T-helper 17 cell (primary cell): ENCODE results near the gene TFEB. TPM values are rescaled to one million over a fixed set of nuclear protein-coding genes. Genes with fewer than 3 reads are reported as not detected.

ENCODE experiments used
- ATAC-seq: fragments of 150-1000 bp; cut with Tn5 transposase; 2 replicates; pipeline ENCODE4 v1.10.0; 2021; ENCODE audit warnings: mild to moderate bottlenecking, moderate library complexity
- DNase-seq, 3 donors: peaks; one replicate each; pipeline versions ENCODE4 v3.0.0 to v3.0.0-alpha.2; 2020 to 2021
- H3K9me3 ChIP-seq: one replicate; pipeline ENCODE4 v1.7.0; 2013; ENCODE audit warnings: low read length, mild to moderate bottlenecking; ENCODE audit not compliant: control insufficient read depth, poor library complexity, severe bottlenecking
- H3K27ac Mint-ChIP-seq: one replicate; pipeline ENCODE4 v1.8.0; 2022; ENCODE audit warnings: mild to moderate bottlenecking, moderate library complexity, mixed read lengths
- H3K27me3 Mint-ChIP-seq: one replicate; pipeline ENCODE4 v1.8.0; 2022; ENCODE audit warnings: mixed read lengths
- H3K36me3 Mint-ChIP-seq: one replicate; pipeline ENCODE4 v1.8.0; 2022; ENCODE audit warnings: low read depth, mixed read lengths
- H3K4me1 Mint-ChIP-seq: one replicate; pipeline ENCODE4 v1.8.0; 2022; ENCODE audit warnings: mild to moderate bottlenecking, mixed read lengths
- H3K4me3 Mint-ChIP-seq: one replicate; pipeline ENCODE4 v1.8.0; 2022; ENCODE audit warnings: mild to moderate bottlenecking, moderate library complexity, mixed read lengths
- total RNA-seq, 4 donors: library from RNA in 2 of 4; stranded (reverse) in 2 of 4; gene quantifications; one replicate each; pipeline ENCODE4 v1.2.3 and lab custom pipeline; 2022 to 2026

Gene TFEB
- total RNA-seq, 2 donors from 2014 or later: 17.6 to 18.9 TPM

DNA sequence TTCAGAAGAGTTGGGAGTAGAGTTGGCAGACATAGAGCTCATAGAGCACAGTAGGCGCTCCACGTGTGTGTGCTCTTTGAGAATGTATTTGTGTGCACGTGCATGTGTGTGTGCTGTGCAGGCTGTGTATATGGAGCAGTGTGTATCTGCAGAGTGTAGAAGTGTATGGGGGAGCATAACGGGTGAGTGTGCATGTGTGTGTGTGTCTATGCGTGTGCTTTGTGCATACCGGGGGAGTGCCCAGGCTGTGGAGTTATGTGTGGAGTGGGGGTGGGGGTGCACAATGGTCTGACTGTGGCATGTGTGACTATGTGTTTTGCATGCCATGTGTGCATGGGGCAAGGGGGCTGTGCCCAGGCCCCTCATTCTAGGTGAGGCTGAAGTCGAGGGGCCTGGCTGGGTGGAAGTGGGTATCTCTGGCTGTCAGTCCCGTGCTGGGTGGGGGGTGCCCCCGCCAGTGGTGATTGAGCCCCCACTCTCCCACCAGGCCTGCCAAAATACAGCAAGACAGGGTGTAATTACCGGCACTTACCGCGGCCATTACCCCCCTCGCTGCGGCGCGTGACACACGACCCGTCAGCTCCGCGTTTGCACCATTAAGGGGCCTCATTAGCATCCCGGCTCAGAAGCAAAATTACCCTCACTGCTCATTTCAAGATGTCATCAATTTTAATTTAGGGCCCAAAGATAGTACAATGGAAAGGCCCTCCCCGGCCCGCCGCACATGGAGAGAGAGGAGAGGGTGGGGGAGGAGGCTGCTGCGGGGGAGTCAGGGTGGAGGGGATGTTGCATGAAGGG is 58.1 kb downstream of the TFEB start:
- peaks cover 6% of the 10 kb centered on the region for H3K4me1 Mint-ChIP-seq
- DNase-seq (no peak), ATAC-seq (no peak)
- H3K27ac Mint-ChIP-seq: no peak overlapping the region
- no peaks in the 10 kb centered on the region for H3K9me3 ChIP-seq
- H3K27me3 Mint-ChIP-seq: peaks cover 45% of the 10 kb centered on the region
- H3K36me3 Mint-ChIP-seq: peaks cover 4% of the 10 kb centered on the region
- no peak overlapping the region for H3K4me3 Mint-ChIP-seq

DNA sequence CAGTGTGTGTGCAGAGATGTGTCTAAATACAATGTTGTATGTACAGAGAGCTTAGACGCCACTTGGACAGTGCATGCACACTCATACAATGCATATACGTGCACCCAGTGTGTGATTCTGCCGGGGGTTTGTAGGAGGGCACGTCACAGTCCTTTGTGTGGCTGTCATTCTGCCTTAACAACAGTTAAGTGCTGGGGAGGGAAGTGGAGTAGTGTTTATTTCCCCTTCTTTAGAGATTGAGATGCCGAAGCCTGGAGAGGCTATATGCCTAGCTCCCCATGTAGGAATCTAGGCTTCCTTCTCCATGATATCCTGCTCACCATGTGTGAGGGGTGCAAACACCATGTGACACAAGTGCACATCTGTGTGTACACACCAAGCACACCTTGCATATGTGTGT is 59.0 kb downstream of the TFEB start:
- Mint-ChIP-seq H3K4me1 (peaks cover 6% of the 10 kb centered on the region), H3K4me3 (no peak overlapping the region), H3K27me3 (peaks cover 53% of the 10 kb centered on the region), H3K27ac (no peak overlapping the region), H3K36me3 (peaks cover 6% of the 10 kb centered on the region)
- no peaks in the 10 kb centered on the region for H3K9me3 ChIP-seq
- no peak for ATAC-seq
- DNase-seq: no peak

DNA sequence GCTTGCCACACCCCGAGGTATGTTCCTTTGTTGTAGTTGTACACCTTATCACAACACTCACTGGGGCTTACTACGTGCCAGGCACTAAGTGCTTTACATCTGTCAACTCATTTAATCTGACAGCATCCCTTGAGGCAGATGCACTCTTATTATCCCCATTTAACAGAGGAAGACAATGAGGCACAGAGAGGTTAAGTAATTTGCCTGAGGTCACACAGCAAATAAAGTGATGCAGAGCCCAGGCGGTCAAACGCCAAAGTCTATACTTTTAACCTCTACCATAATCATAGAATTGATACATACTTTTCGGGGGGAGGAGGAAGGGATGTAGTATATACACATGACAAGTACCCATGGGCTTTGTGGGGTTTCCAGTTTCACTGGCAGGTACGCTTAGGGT is 59.4 kb downstream of the TFEB start:
- peaks cover 56% of the 10 kb centered on the region for H3K27me3 Mint-ChIP-seq
- no peaks in the 10 kb centered on the region for H3K9me3 ChIP-seq
- H3K27ac Mint-ChIP-seq: no peak overlapping the region
- ATAC-seq (no peak), DNase-seq (no peak)
- peaks cover 6% of the 10 kb centered on the region for H3K36me3 Mint-ChIP-seq
- H3K4me3 Mint-ChIP-seq: no peak overlapping the region
- H3K4me1 Mint-ChIP-seq: peaks cover 6% of the 10 kb centered on the region

DNA sequence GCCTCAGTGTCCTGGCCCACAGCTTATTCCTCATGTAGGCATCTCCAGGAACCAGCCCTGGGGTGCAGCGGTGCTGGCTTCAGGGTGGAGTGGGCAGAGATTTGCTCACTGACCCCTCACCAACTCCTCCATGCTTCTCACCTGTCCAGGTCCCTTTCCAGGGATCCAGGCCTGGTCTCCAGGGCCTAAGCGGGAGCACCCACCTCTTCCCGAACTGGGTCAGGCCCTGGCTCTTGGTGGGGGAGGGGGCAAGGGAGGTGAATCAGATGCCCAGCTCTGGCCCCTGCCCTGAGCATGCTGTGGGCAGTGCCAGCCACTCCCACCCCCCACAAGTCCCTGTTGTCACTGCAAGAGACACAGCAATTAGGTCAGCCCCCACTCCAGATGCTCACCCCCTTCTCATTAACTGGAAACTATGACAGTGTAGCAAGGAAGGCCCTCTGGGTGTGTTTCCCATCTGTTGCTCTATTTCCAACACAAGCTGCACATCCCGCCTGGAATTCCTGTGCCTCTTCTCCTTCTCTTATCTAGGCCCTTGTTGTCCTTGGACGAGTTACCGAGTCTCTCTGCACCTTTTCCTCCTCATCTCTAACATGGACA is 60.1 kb downstream of the TFEB start:
- Mint-ChIP-seq H3K4me3 (no peak overlapping the region), H3K4me1 (peaks cover 6% of the 10 kb centered on the region), H3K27me3 (peaks cover 63% of the 10 kb centered on the region), H3K36me3 (peaks cover 6% of the 10 kb centered on the region), H3K27ac (no peak overlapping the region)
- no peaks in the 10 kb centered on the region for H3K9me3 ChIP-seq
- ATAC-seq (no peak), DNase-seq (no peak)

DNA sequence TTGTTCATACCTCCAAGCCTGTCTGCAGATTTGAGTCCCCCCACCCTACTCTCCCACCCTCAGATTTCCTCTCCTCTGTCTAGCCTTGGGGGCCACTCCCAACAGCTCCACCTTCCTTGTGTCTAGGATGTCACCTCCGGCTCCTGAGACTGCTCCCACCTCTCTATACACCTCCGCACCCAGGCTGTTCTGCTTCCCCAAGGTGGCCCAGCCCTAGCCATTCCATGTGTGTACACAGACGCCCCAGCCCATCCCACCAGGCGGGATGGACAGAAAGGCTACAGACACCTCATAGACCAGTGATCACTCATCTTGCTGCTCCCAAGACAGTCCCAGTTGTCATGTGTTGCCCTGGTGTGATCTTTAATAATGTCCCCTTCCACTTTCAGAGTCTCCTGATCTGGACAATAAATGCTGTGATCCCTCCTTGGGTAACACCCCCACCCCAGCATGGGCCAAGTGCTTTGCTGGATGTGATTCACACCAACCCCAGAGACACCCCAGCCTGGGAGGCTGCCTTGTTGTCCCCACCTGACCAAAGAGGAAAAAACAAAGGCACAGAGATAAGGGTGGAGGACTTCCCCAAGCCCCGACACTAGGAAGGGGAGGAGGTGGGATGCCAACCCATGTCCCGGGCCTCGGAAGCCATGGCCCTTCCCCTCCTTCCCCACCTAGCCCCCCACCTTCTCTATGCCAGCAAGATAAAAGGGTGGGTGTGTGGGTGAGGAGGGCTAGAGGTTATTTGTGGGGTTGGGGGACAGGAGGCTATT is 61.0 kb downstream of the TFEB start:
- Mint-ChIP-seq H3K27ac (no peak overlapping the region), H3K4me1 (peaks cover 6% of the 10 kb centered on the region), H3K27me3 (peaks cover 64% of the 10 kb centered on the region), H3K4me3 (no peak overlapping the region), H3K36me3 (peaks cover 6% of the 10 kb centered on the region)
- H3K9me3 ChIP-seq: no peaks in the 10 kb centered on the region
- ATAC-seq (no peak), DNase-seq (no peak)

DNA sequence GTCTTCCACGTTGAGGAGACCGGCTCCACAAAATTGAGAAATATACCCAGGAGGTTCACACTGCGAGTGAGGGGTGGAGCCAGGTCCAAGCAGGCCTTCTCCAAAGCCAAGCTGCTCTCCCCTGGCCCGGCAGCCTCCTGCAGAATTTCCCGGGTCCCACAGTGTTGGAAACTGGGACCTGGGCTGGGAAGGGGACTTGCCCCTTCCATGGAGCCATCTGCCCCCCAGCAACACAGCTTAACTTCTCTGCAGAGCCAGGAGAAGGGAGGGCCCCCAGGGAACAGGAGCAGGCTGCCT is 61.8 kb downstream of the TFEB start:
- Mint-ChIP-seq H3K4me3 (no peak overlapping the region), H3K27me3 (peaks cover 64% of the 10 kb centered on the region), H3K36me3 (peaks cover 6% of the 10 kb centered on the region), H3K4me1 (peaks cover 6% of the 10 kb centered on the region), H3K27ac (no peak overlapping the region)
- no peak for ATAC-seq
- no peaks in the 10 kb centered on the region for H3K9me3 ChIP-seq
- no peak for DNase-seq

DNA sequence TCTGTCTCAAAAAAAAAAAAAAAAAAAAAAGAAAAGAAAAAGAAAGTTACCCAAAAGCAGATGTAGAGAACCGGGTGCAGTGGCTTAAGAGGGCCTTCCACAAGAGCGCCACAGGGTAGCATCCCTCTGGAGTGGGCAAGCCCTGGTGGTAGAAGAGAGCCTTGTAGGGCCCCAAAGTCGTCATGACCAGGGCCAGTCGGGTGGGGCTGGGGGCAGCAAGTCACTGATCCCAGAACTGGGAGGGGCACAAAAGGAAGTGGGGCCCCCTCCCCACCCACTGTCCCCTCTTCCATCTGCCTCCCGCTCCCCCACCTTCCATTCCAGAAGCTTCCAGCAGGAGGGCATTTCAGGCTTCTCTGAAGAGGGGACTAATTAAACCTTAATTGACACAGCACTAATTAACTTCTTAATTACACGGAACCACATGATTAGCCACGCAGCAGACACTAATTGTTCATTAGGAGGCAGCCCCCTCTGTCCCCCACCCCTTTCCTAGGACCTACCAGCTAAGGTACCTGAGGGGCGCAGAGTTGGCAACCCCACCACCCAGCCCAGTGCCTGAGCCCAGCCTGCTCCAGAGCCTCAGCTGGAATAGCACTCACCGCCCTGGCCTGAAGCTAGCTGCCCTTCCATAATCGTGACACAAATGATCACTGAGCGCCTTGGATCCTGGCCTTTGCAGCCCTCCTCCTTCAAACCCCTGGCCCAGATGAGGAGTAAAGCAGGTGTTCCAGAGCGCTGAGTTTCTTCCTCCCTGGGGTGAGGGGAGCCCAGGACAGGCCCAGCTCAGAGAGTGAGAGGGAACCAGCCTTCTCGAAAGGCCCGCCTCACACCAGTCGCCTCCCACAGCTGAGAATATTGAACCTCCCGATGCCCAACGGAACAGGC is 62.3 kb downstream of the TFEB start:
- Mint-ChIP-seq H3K27me3 (peaks cover 64% of the 10 kb centered on the region), H3K27ac (no peak overlapping the region), H3K4me1 (peaks cover 6% of the 10 kb centered on the region), H3K36me3 (peaks cover 6% of the 10 kb centered on the region), H3K4me3 (no peak overlapping the region)
- no peak for DNase-seq
- ATAC-seq: no peak
- no peaks in the 10 kb centered on the region for H3K9me3 ChIP-seq

DNA sequence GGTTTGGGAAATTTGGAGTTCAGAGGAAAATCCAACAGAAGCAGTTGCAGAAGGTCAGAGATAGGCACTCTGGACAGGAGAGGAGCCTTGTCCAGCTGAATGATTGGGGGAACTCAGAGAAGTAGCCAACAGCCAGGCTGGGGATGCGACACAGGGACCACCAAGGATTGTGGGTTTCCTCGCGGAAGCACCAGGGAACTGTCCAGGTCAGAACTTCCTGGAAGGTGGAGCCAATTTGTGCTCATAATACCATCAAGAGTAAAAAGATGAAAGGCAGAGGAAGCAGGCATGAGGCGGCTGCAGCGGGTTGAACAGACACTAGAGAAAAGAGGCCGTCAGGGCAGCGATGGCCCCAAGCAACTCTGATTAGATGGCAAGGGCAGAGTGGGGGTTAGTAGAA is 63.4 kb downstream of the TFEB start:
- DNase-seq (no peak), ATAC-seq (no peak)
- no peaks in the 10 kb centered on the region for H3K9me3 ChIP-seq
- H3K4me1 Mint-ChIP-seq: peaks cover 5% of the 10 kb centered on the region
- H3K27me3 Mint-ChIP-seq: peaks cover 58% of the 10 kb centered on the region
- H3K36me3 Mint-ChIP-seq: peaks cover 6% of the 10 kb centered on the region
- no peak overlapping the region for H3K4me3 Mint-ChIP-seq
- peak overlapping the region; percentile 19 for H3K27ac Mint-ChIP-seq

DNA sequence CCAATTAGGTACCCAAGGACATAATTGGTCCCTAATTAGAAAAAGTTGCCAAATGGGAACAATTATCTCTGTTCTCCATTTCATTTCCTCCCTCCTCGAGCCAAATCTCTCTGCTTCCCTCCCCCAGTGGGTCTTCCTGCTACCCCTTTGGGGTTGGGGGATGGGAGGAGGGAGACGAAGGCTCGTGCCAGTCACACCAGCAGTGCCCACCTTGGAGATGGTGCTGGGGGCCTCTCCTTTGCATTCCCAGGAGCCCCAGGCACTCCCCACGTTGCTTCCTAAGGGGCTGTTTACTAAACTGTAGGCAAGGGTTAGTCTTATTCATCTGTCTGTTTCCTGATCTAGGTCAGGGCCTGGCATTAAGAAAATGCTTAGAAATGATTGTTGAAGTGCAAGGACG is 64.0 kb downstream of the TFEB start:
- H3K27me3 Mint-ChIP-seq: peaks cover 52% of the 10 kb centered on the region
- H3K4me3 Mint-ChIP-seq: no peak overlapping the region
- H3K27ac Mint-ChIP-seq: no peak overlapping the region
- DNase-seq (no peak), ATAC-seq (no peak)
- H3K36me3 Mint-ChIP-seq: peaks cover 6% of the 10 kb centered on the region
- no peaks in the 10 kb centered on the region for H3K9me3 ChIP-seq
- H3K4me1 Mint-ChIP-seq: peaks cover 4% of the 10 kb centered on the region

DNA sequence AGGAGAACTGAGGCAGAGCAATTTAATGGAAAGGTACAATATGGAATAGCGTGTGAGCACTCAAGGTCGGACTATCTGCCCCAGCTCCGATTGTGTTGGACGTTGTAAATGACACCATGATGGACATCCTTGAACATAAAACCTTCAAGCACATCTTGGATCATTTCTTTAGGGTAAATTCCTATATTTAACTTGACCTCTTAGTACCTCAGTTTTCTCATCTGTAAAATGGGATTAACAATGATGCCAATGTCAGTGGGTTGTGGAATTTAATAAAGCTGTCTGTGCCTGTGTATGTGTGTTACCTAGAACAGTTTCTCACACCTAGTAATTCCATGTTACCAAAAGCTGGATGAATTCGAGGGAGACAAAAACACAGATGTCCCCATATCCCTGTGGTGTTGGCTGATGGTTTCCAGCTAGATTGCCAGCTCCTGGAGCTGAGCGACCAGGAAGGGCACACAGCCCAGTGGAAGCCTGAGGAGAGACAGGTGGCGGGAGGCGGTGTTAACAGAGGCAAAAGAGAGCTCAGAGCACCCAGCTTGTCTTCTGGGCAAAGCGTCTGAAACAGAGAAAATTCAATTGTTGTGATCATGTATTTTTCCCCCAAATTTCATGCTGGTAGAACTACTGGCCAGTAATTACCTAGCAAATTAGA is 64.6 kb downstream of the TFEB start:
- H3K36me3 Mint-ChIP-seq: peaks cover 6% of the 10 kb centered on the region

DNA sequence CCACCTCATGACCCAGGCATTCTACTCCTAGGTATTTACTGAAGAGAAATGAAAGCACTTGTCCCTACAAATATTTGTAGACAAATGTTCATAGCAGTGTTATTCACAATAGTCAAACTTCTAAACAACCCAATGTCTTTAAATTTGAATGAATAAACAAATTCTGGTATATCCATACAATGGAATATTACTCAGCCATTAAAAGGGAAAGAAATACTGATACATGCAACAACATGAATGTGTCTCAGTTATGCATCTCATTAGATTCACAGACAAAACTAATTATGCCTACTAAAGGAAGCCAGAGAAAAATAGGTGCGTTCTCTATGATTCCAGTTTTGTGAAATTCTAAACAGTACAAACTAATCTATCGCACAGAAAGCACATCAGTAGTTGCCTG is 66.4 kb downstream of the TFEB start:
- DNase-seq (no peak), ATAC-seq (no peak)
- Mint-ChIP-seq H3K4me1 (no peaks in the 10 kb centered on the region), H3K36me3 (peaks cover 2% of the 10 kb centered on the region), H3K27me3 (peaks cover 28% of the 10 kb centered on the region), H3K4me3 (no peak overlapping the region), H3K27ac (no peak overlapping the region)
- no peaks in the 10 kb centered on the region for H3K9me3 ChIP-seq

More for the DNA sequence above, 64.6 kb downstream of the TFEB start:
- H3K4me3 Mint-ChIP-seq: no peak overlapping the region
- DNase-seq (no peak), ATAC-seq (no peak)
- no peak overlapping the region for H3K27ac Mint-ChIP-seq
- H3K9me3 ChIP-seq: no peaks in the 10 kb centered on the region
- peaks cover 46% of the 10 kb centered on the region for H3K27me3 Mint-ChIP-seq
- H3K4me1 Mint-ChIP-seq: peaks cover 4% of the 10 kb centered on the region

DNA sequence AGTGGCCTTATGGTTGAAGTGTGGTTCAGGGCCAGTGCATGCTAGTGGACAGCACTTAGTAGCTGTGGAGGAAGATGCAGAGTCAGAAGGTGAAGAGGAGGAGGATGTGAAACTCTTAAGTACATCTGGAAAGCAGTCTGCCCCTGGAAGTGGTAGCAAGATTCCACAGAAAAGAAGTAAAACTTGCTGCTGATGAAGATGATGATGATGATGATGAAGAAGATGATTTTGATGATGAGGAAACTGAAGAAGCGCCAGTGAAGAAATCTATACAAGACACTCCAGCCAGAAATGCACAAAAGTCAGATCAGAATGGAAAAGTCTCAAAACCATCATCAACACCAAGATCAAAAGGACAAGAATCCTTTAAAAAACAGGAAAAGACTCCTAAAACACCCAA is 68.2 kb downstream of the TFEB start:
- peaks cover 33% of the 10 kb centered on the region for H3K27me3 Mint-ChIP-seq
- no peaks in the 10 kb centered on the region for H3K9me3 ChIP-seq
- DNase-seq (no peak), ATAC-seq (no peak)
- H3K27ac Mint-ChIP-seq: no peak overlapping the region
- H3K4me1 Mint-ChIP-seq: no peaks in the 10 kb centered on the region
- H3K4me3 Mint-ChIP-seq: no peak overlapping the region
- H3K36me3 Mint-ChIP-seq: peaks cover 2% of the 10 kb centered on the region
